Activated naive CD8-positive, alpha-beta T cell treated with anti-CD3 and anti-CD28 coated beads, Interleukin-2, amount 50 U/mL, for 24 hours (primary cell): ENCODE results near the gene GJA9.

Experiments used
- ATAC-seq: fragments of 150-1000 bp; cut with Tn5 transposase; one replicate; pipeline ENCODE4 v1.10.0; 2021
- DNase-seq: peaks from one replicate; pipeline ENCODE4 v3.0.0; 2021
- H3K27ac Mint-ChIP-seq: one replicate; pipeline ENCODE4 v1.8.0; 2021; ENCODE audit warnings: mild to moderate bottlenecking, mixed read lengths
- H3K27me3 Mint-ChIP-seq: one replicate; pipeline ENCODE4 v1.8.0; 2021; ENCODE audit warnings: mixed read lengths
- H3K36me3 Mint-ChIP-seq: one replicate; pipeline ENCODE4 v1.8.0; 2021; ENCODE audit warnings: low read depth, mixed read lengths
- H3K4me1 Mint-ChIP-seq: one replicate; pipeline ENCODE4 v1.8.0; 2021; ENCODE audit warnings: mixed read lengths
- H3K4me3 Mint-ChIP-seq: one replicate; pipeline ENCODE4 v1.8.0; 2021; ENCODE audit warnings: mild to moderate bottlenecking, moderate library complexity, mixed read lengths
- H3K9me3 Mint-ChIP-seq: one replicate; pipeline ENCODE4 v1.8.0; 2021; ENCODE audit warnings: mixed read lengths

Gene GJA9

GRCh38 chr1:38896169-38896568, 14.8 kb upstream of the GJA9 start:
- no peaks in the 10 kb centered on the region for H3K4me1 Mint-ChIP-seq
- no peak overlapping the region for H3K27ac Mint-ChIP-seq
- no peaks in the 10 kb centered on the region for H3K9me3 Mint-ChIP-seq
- H3K27me3 Mint-ChIP-seq: no peaks in the 10 kb centered on the region
- no peak overlapping the region for H3K4me3 Mint-ChIP-seq
- DNase-seq: no peak
- H3K36me3 Mint-ChIP-seq: no peaks in the 10 kb centered on the region
- no peak for ATAC-seq

GRCh38 chr1:38892976-38893375, 11.6 kb upstream of the GJA9 start:
- Mint-ChIP-seq H3K4me1 (no peaks in the 10 kb centered on the region), H3K36me3 (no peaks in the 10 kb centered on the region), H3K27ac (no peak overlapping the region), H3K9me3 (no peaks in the 10 kb centered on the region), H3K4me3 (no peak overlapping the region), H3K27me3 (no peaks in the 10 kb centered on the region)
- DNase-seq: no peak
- no peak for ATAC-seq

- H3K4me1 Mint-ChIP-seq: no peaks in the 10 kb centered on the region
- no peak overlapping the region for H3K27ac Mint-ChIP-seq
- no peak for DNase-seq
- H3K4me3 Mint-ChIP-seq: no peak overlapping the region
- no peak for ATAC-seq
- H3K27me3 Mint-ChIP-seq: no peaks in the 10 kb centered on the region
- H3K36me3 Mint-ChIP-seq: no peaks in the 10 kb centered on the region
- H3K9me3 Mint-ChIP-seq: no peaks in the 10 kb centered on the region
Observed at GRCh38 chr1:38891753-38892152, 10.4 kb upstream of the GJA9 start.

- DNase-seq (no peak), ATAC-seq (no peak)
- Mint-ChIP-seq H3K4me3 (no peak overlapping the region), H3K9me3 (no peaks in the 10 kb centered on the region), H3K4me1 (no peaks in the 10 kb centered on the region), H3K27ac (no peak overlapping the region), H3K27me3 (no peaks in the 10 kb centered on the region), H3K36me3 (no peaks in the 10 kb centered on the region)
Observed at GRCh38 chr1:38889589-38889988, 8.2 kb upstream of the GJA9 start.

DNA sequence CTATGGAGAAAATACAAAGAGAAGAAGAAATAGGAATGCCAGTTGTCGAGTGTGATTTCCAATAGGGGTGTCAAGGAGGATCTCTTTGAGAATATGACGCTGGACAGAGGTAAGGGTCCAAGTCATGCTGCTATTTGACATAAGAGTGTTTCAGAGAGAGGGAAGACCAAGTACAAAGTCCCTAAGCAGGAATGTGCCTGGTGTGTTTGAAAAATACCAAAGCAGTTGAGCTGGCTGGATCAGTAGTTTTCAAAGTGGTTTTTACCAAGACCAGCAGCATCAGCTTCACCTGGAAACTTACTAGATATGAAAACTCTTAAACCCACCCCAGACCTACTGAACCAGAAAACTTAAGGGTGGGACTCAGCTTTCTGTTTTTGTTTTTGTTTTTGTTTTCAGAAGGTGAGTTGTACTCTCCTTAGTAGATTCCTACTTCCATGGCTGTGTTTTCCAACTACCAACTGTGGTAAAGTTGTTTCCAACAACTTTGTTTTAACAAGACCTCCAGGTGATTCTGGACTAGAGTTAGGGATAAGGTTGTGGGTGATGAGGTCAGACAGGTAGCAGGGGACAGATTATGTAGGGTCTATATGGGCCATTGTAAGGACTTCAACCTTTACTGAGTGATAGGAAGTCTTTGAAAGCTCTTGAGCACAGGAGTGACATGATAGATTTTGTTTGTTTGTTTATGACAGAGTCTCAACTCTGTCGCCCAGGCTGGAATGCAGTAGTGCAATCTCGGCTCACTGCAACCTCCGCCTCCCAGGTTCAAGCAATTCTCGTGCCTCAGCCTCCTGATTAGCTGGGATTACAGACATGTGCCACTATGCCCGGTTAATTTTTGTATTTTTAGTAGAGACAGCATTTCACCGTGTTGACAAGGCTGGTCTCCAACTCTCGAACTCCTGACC, 7.3 kb upstream of the GJA9 start:
- DNase-seq (no peak), ATAC-seq (no peak)
- no peaks in the 10 kb centered on the region for H3K9me3 Mint-ChIP-seq
- H3K36me3 Mint-ChIP-seq: no peaks in the 10 kb centered on the region
- H3K27ac Mint-ChIP-seq: no peak overlapping the region
- H3K4me3 Mint-ChIP-seq: no peak overlapping the region
- no peaks in the 10 kb centered on the region for H3K4me1 Mint-ChIP-seq
- no peaks in the 10 kb centered on the region for H3K27me3 Mint-ChIP-seq

GRCh38 chr1:38885092-38885491, 3.7 kb upstream of the GJA9 start:
- Mint-ChIP-seq H3K27me3 (no peaks in the 10 kb centered on the region), H3K27ac (no peak overlapping the region), H3K4me1 (no peaks in the 10 kb centered on the region), H3K36me3 (no peaks in the 10 kb centered on the region), H3K9me3 (no peaks in the 10 kb centered on the region), H3K4me3 (no peak overlapping the region)
- ATAC-seq: no peak
- DNase-seq: no peak

GRCh38 chr1:38875811-38876210, 5.6 kb downstream of the GJA9 start:
- H3K4me3 Mint-ChIP-seq: no peak overlapping the region
- H3K36me3 Mint-ChIP-seq: peaks cover 5% of the 10 kb centered on the region
- H3K27me3 Mint-ChIP-seq: no peaks in the 10 kb centered on the region
- H3K9me3 Mint-ChIP-seq: no peaks in the 10 kb centered on the region
- H3K27ac Mint-ChIP-seq: no peak overlapping the region
- peaks cover 29% of the 10 kb centered on the region for H3K4me1 Mint-ChIP-seq
- ATAC-seq (no peak), DNase-seq (no peak)

DNA sequence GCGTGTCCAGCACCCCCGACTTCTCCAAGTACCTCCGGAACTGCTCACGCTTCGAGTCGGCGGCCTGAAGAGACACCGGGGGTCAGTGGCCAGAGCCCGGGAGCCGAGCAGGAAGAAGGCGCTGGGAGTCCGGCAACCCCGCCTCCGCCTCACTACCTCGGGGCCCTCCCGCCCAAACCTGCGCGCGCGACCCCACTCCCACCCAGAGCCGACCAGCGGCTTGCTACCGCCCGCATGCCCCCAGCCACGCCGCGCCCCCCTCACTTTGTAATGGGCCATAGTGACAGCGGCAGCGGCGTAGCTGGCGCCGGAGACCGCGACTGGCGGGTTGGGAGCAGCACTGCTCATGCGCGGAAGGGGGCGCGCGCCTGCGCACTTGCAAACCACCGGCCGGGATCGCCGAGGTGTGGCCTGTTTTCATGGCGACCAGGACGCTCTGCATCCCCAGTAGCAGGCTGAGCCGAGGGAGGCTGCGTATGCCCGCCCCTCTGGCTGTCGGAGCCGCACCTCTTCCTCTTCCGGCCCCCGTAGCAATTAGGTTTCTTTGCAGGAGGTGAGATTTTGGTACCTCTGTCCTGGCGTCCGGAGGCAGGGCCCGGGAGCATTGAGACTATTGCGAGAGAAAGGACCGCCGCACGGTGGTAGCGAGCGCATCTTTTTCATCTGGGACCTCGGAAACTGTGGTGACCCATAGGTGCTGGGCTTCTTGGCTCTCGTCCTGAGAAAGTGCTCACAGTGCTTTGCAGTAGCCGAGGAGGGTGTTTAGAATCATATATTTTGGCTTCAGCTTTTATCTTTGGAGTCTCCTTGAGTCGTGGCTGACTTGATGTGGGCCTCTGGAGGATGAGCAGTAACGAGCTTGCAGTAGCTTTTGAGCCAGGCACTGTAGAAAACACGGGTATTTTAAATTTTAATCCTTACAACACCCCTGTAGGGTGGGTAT, 8.1 kb downstream of the GJA9 start, which contains the start of gene MYCBP:
Gene MYCBP, minus strand, starts transcription at position 322 of the 943 bp plus-strand sequence. Its CDS starts 43 bp downstream, at position 279.
- H3K4me3 Mint-ChIP-seq: peak within 1 kb of the TSS; percentile 94
- peak; percentile 97 for DNase-seq
- H3K27ac Mint-ChIP-seq: peak within 1 kb of the TSS; percentile 83
- ATAC-seq: peak; percentile 100
- peaks cover 29% of the 10 kb centered on the region for H3K4me1 Mint-ChIP-seq
- H3K36me3 Mint-ChIP-seq: peaks cover 5% of the 10 kb centered on the region
- no peaks in the 10 kb centered on the region for H3K9me3 Mint-ChIP-seq
- H3K27me3 Mint-ChIP-seq: no peaks in the 10 kb centered on the region

- peaks cover 29% of the 10 kb centered on the region for H3K4me1 Mint-ChIP-seq
- no peaks in the 10 kb centered on the region for H3K27me3 Mint-ChIP-seq
- no peaks in the 10 kb centered on the region for H3K9me3 Mint-ChIP-seq
- peak; percentile 32 for DNase-seq
- peaks cover 9% of the 10 kb centered on the region for H3K36me3 Mint-ChIP-seq
- H3K4me3 Mint-ChIP-seq: peak overlapping the region; percentile 94
- peak overlapping the region; percentile 83 for H3K27ac Mint-ChIP-seq
- ATAC-seq: peak; percentile 26
Observed at GRCh38 chr1:38872401-38873026, 8.9 kb downstream of the GJA9 start.

GRCh38 chr1:38870996-38871395, 10.4 kb downstream of the GJA9 start:
- Mint-ChIP-seq H3K9me3 (no peaks in the 10 kb centered on the region), H3K27ac (no peak overlapping the region), H3K4me1 (peaks cover 29% of the 10 kb centered on the region), H3K36me3 (peaks cover 11% of the 10 kb centered on the region), H3K27me3 (no peaks in the 10 kb centered on the region), H3K4me3 (no peak overlapping the region)
- no peak for DNase-seq
- ATAC-seq: no peak

GRCh38 chr1:38867208-38867607, 14.2 kb downstream of the GJA9 start:
- Mint-ChIP-seq H3K27ac (no peak overlapping the region), H3K4me3 (no peak overlapping the region), H3K9me3 (no peaks in the 10 kb centered on the region), H3K27me3 (no peaks in the 10 kb centered on the region), H3K36me3 (peaks cover 17% of the 10 kb centered on the region), H3K4me1 (peaks cover 14% of the 10 kb centered on the region)
- ATAC-seq: no peak
- DNase-seq: no peak

GRCh38 chr1:38865112-38865715, 16.2 kb downstream of the GJA9 start:
- DNase-seq: no peak
- peaks cover 11% of the 10 kb centered on the region for H3K4me1 Mint-ChIP-seq
- no peak overlapping the region for H3K27ac Mint-ChIP-seq
- H3K9me3 Mint-ChIP-seq: no peaks in the 10 kb centered on the region
- H3K36me3 Mint-ChIP-seq: peaks cover 16% of the 10 kb centered on the region
- no peak for ATAC-seq
- H3K4me3 Mint-ChIP-seq: no peak overlapping the region
- no peaks in the 10 kb centered on the region for H3K27me3 Mint-ChIP-seq

DNA sequence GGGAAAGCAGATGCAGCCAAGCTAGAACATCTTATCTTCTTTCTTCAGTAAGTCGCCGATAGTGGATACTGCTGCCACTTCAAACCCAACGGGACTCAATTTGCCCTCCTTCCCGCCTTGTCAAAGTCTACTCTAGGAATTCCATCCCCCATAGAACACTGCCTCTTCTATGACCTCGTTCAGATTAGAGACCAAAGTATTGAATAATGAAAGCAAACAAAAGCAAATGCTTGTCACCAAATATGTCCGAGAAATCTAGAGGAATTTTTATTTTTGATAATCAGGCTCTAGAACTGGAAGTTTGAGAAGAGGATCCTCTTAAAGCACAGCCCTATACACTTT, 21.0 kb downstream of the GJA9 start:
- Mint-ChIP-seq H3K27ac (peak overlapping the region; percentile 87), H3K4me3 (peak overlapping the region; percentile 95), H3K36me3 (peaks cover 17% of the 10 kb centered on the region), H3K9me3 (no peaks in the 10 kb centered on the region), H3K4me1 (peaks cover 38% of the 10 kb centered on the region), H3K27me3 (no peaks in the 10 kb centered on the region)
- DNase-seq (no peak), ATAC-seq (no peak)
